KMS-11 (cell line): ENCODE results near the gene NXF2.
"Not testable (repeated sequence)": the region's sequence is repeated elsewhere in the genome, so short reads cannot be mapped to it uniquely, and the experiment has no call there.

Experiments used
- H2AFZ ChIP-seq: fragments of 200-600 bp; sonication (generic); 2 replicates; pipeline ENCODE4 v1.6.1; 2016; ENCODE audit warnings: antibody characterized with exemption, mixed run types, low read depth
- H3K27ac ChIP-seq: fragments of 200-600 bp; sonication (generic); 2 replicates; pipeline ENCODE4 v1.6.1; 2016; ENCODE audit warnings: mild to moderate bottlenecking, mixed run types
- H3K27me3 ChIP-seq: fragments of 200-600 bp; sonication (generic); 2 replicates; pipeline ENCODE4 v1.6.1; 2017; ENCODE audit warnings: mild to moderate bottlenecking, low read depth, mixed run types, moderate library complexity; ENCODE audit not compliant: insufficient read depth
- H3K36me3 ChIP-seq: fragments of 200-600 bp; sonication (generic); 2 replicates; pipeline ENCODE4 v1.6.1; 2017; ENCODE audit warnings: mild to moderate bottlenecking, mixed run types; ENCODE audit not compliant: insufficient read depth
- H3K4me1 ChIP-seq: fragments of 200-600 bp; sonication (generic); 2 replicates; pipeline ENCODE4 v1.6.1; 2016; ENCODE audit warnings: mild to moderate bottlenecking, low read depth, mixed run types; ENCODE audit not compliant: poor library complexity, severe bottlenecking
- H3K4me2 ChIP-seq: fragments of 200-600 bp; sonication (generic); 2 replicates; pipeline ENCODE4 v1.7.0; 2016; ENCODE audit warnings: mild to moderate bottlenecking, mixed run types
- H3K4me3 ChIP-seq: fragments of 200-600 bp; sonication (generic); IDR thresholded peaks from 2 replicates; pipeline ENCODE4 v1.6.1; 2017; ENCODE audit warnings: low read depth, low read length, mixed read lengths; ENCODE audit not compliant: insufficient read depth
- H3K79me2 ChIP-seq: fragments of 200-600 bp; sonication (generic); 2 replicates; pipeline ENCODE4 v1.6.1; 2016; ENCODE audit warnings: low read depth, mixed run types; ENCODE audit not compliant: insufficient read depth
- H3K9ac ChIP-seq: fragments of 200-600 bp; sonication (generic); 2 replicates; pipeline ENCODE4 v1.6.1; 2016; ENCODE audit warnings: mild to moderate bottlenecking, mixed run types
- H4K20me1 ChIP-seq: fragments of 200-600 bp; sonication (generic); 2 replicates; pipeline ENCODE4 v1.6.1; 2016; ENCODE audit warnings: mild to moderate bottlenecking, mixed run types; ENCODE audit not compliant: insufficient read depth

NXF2 gene, protein sequence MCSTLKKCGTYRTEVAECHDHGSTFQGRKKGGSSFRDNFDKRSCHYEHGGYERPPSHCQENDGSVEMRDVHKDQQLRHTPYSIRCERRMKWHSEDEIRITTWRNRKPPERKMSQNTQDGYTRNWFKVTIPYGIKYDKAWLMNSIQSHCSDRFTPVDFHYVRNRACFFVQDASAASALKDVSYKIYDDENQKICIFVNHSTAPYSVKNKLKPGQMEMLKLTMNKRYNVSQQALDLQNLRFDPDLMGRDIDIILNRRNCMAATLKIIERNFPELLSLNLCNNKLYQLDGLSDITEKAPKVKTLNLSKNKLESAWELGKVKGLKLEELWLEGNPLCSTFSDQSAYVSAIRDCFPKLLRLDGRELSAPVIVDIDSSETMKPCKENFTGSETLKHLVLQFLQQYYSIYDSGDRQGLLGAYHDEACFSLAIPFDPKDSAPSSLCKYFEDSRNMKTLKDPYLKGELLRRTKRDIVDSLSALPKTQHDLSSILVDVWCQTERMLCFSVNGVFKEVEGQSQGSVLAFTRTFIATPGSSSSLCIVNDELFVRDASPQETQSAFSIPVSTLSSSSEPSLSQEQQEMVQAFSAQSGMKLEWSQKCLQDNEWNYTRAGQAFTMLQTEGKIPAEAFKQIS

DNA sequence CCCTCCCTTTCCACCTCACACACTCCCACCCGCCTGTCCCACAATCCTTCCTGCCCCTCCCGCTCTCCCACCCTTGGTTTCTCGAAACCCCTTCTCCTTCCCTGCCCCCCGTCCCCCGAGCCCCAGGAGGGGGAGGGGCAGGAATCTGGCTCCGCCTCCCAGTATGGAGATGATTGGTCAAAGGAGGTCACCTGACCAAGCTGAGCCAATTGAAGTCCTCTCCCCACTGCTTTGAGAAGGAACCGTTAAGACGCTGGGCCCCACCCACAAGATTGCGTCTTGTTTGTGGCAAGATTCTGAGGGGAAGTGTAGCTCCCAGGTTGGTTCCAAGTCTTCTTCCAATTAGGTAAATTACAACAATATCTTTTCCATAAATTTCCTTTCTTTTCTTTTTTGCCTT, at the start of gene NXF2:
TSS of gene NXF2 (plus strand) at position 275 of the 400 bp plus-strand sequence. CDS start 59,912 bp downstream, outside the sequence.
- H3K4me2 ChIP-seq, H3K36me3 ChIP-seq, H3K79me2 ChIP-seq, H4K20me1 ChIP-seq, H2AFZ ChIP-seq, H3K27ac ChIP-seq, H3K9ac ChIP-seq, H3K4me1 ChIP-seq, H3K27me3 ChIP-seq, H3K4me3 ChIP-seq: not testable (repeated sequence)

DNA sequence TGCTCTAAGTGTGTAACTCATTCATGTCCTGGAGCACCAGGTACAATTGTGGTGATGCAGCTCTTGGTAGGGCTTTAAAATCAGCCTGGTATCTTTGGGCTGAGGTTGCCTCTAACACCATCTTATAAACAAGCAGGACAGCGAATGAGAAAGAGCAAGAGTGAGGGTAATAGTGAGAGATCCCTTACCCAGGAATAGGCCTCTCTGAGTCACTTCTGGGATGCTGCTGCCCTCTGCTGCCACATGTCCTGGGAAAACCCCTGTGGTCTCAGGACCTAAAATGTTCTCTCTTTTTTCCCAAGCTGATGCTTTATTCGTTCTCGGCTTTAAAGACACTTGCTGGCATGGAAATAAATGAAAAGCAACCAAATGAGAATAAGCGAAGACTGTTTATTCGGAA, 39.0 kb upstream of the NXF2 start:
- not testable (repeated sequence) for H3K4me2 ChIP-seq, H3K79me2 ChIP-seq, H3K36me3 ChIP-seq, H4K20me1 ChIP-seq, H3K4me3 ChIP-seq, H3K4me1 ChIP-seq, H3K27ac ChIP-seq, H3K27me3 ChIP-seq, H2AFZ ChIP-seq, H3K9ac ChIP-seq

DNA sequence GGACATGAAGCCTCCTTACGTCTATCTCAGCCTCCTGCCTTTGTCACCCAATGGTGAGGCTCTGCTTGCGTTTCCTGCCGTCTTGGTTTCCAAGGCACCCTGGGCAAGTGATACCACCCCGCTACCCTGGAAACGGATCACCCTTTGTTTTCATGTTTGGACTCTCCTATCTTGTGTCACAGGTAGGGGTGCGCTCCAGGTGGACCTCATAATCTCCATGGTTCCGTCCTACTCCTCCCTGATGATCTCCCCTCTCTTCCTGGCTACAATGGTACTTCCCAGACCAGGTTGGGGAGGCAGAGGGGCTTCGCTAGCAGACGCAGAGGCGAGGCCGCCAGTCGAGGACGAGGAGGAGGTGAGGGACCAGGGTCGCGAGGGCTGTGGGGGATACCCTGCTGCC, 32.0 kb upstream of the NXF2 start, which contains the start of gene TCP11X1:
TSS of gene TCP11X1 (plus strand) at position 316 of the 400 bp plus-strand sequence.
- H3K4me2 ChIP-seq, H3K9ac ChIP-seq, H3K27me3 ChIP-seq, H3K4me3 ChIP-seq, H2AFZ ChIP-seq, H3K36me3 ChIP-seq, H4K20me1 ChIP-seq, H3K27ac ChIP-seq, H3K79me2 ChIP-seq, H3K4me1 ChIP-seq: not testable (repeated sequence)

DNA sequence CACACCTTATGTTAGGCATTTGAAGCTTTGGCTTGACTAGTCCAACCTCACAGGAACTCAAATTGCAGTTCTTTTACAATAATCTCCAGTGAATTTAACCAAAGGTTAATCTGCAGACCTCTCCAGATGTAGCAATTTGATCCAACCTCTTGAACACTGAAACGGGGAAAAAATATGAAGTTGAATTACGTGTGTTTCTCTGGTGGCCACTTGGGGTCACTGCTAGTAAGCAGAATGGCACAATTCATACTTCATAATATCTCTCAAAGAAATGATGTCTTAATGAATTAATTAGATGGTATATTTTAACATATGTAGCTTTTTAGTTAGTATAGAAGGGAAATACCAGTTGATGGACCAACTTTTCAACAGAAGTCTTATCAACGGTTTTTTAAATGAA, 30.5 kb upstream of the NXF2 start:
- H3K4me3 ChIP-seq, H3K79me2 ChIP-seq, H3K27ac ChIP-seq, H3K27me3 ChIP-seq, H2AFZ ChIP-seq, H4K20me1 ChIP-seq, H3K9ac ChIP-seq, H3K4me1 ChIP-seq, H3K36me3 ChIP-seq, H3K4me2 ChIP-seq: not testable (repeated sequence)

DNA sequence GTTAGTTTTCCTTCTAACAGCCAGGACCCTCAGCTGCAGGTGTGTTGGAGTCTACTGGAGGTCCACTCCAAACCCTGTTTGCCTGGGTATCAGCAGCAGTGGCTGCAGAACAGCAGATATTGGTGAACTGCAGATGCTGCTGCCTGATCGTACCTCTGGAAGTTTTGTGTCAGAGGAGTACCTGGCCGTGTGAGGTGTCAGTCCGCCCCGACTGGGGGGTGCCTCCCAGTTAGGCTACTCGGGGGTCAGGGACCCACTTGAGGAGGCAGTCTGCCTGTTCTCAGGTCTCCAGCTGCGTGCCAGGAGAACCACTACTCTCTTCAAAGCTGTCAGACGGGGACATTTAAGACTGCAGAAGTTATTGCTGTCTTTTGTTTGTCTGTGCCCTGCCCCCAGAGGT, 11.3 kb upstream of the NXF2 start:
- H3K9ac ChIP-seq = not testable (repeated sequence)

DNA sequence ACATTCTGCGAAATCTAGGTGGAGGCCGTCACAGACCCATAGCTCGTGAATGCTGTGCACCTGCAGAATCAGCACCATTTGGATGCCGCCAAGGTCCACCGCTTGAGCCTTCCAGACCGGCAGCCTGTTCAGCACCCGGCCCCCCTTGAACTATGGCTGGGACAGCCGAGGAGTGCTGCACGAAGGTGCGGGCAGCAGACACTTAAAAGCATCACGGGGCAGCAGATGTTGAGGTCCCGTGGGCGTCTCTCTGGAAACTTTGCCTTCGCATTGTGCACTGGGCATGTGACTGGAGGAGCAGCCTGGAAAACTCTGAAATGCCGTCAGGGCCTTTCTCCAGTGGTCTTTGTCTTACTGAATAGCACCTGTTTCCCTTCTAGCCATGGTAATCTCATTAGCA, 6.7 kb upstream of the NXF2 start:
- H4K20me1 ChIP-seq, H3K27ac ChIP-seq, H3K4me3 ChIP-seq, H3K4me1 ChIP-seq, H3K4me2 ChIP-seq, H3K27me3 ChIP-seq, H3K9ac ChIP-seq, H3K36me3 ChIP-seq, H3K79me2 ChIP-seq, H2AFZ ChIP-seq: not testable (repeated sequence)

More for the DNA sequence above, 11.3 kb upstream of the NXF2 start:
- not testable (repeated sequence) for H3K27ac ChIP-seq, H3K36me3 ChIP-seq, H3K27me3 ChIP-seq, H4K20me1 ChIP-seq, H2AFZ ChIP-seq, H3K4me2 ChIP-seq, H3K4me1 ChIP-seq, H3K79me2 ChIP-seq, H3K4me3 ChIP-seq

DNA sequence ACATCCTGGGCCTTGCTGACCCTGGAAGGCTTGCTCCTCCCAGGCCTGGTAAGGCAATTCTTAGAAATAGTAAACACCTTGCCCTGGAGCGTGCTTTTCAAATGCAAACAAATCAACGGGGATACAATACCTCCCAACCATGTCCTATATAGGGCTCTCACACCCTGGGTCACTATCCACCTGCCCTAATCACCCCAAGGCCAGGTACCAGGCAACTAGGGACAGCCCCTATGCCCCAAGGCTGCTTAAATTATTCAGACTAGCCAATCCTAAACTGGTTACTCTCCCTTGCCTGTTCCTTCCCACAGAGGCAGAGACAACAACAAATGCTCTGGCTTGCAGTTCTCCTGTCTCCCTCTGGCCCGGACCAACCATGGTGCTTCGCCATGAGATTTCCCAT, 25.3 kb downstream of the NXF2 start:
- not testable (repeated sequence) for H4K20me1 ChIP-seq, H3K9ac ChIP-seq, H2AFZ ChIP-seq, H3K4me2 ChIP-seq, H3K4me3 ChIP-seq, H3K4me1 ChIP-seq, H3K79me2 ChIP-seq, H3K36me3 ChIP-seq, H3K27me3 ChIP-seq, H3K27ac ChIP-seq
